AG08395 (cell line): ENCODE data around the gene PCDH12.

Experiments used
- DNase-seq: peaks from one replicate; pipeline ENCODE4 v3.0.0; 2012; ENCODE audit warnings: mixed read lengths, low spot score

Gene PCDH12

GRCh38 chr5:141908796-141909195 lies 49.2 kb downstream of the PCDH12 start:
- peak; percentile 59 for DNase-seq

- no peak for DNase-seq
Measured at GRCh38 chr5:141906972-141907371, 51.0 kb downstream of the PCDH12 start.

- DNase-seq = no peak
Measured at GRCh38 chr5:141906517-141906916, 51.5 kb downstream of the PCDH12 start.

- DNase-seq = no peak
Measured at GRCh38 chr5:141904551-141904950, 53.5 kb downstream of the PCDH12 start.

GRCh38 chr5:141903261-141903660 lies 54.7 kb downstream of the PCDH12 start:
- DNase-seq = no peak

- DNase-seq = no peak
Measured at GRCh38 chr5:141902015-141902814, 55.8 kb downstream of the PCDH12 start.

GRCh38 chr5:141898448-141899049 lies 59.5 kb downstream of the PCDH12 start:
- DNase-seq = no peak

GRCh38 chr5:141897425-141897824 lies 60.6 kb downstream of the PCDH12 start:
- no peak for DNase-seq
